ENCODE results near the gene SLC9A9. TPM values are rescaled to one million over a fixed set of nuclear protein-coding genes. Genes with fewer than 3 reads are reported as not detected.

The SLC9A9 gene
- total RNA-seq, 4 donors from 2014 or later = 12.8 to 63.8 (median 33.3) TPM

- Histone ChIP-seq H3K36me3 (no peaks in the 10 kb centered on the region), H3K9me3 (no peaks in the 10 kb centered on the region), H3K4me3 (no peak overlapping the region), H3K4me1 (no peaks in the 10 kb centered on the region), H3K27ac (no peak overlapping the region), H3K27me3 (no peaks in the 10 kb centered on the region)
- no peak for DNase-seq
- intact Hi-C loops (cut with DNase I; ENCODE audit: low total_unique reads) = no loop called here
- TF ChIP-seq POLR2A (IDR thresholded peaks at IDR 0.05) = no peak
- TF ChIP-seq, protein P1, sequence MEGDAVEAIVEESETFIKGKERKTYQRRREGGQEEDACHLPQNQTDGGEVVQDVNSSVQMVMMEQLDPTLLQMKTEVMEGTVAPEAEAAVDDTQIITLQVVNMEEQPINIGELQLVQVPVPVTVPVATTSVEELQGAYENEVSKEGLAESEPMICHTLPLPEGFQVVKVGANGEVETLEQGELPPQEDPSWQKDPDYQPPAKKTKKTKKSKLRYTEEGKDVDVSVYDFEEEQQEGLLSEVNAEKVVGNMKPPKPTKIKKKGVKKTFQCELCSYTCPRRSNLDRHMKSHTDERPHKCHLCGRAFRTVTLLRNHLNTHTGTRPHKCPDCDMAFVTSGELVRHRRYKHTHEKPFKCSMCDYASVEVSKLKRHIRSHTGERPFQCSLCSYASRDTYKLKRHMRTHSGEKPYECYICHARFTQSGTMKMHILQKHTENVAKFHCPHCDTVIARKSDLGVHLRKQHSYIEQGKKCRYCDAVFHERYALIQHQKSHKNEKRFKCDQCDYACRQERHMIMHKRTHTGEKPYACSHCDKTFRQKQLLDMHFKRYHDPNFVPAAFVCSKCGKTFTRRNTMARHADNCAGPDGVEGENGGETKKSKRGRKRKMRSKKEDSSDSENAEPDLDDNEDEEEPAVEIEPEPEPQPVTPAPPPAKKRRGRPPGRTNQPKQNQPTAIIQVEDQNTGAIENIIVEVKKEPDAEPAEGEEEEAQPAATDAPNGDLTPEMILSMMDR (IDR thresholded peaks at IDR 0.05) = no peak
Measured at GRCh38 chr3:143249014-143249413, 599.3 kb downstream of the SLC9A9 start.

DNA sequence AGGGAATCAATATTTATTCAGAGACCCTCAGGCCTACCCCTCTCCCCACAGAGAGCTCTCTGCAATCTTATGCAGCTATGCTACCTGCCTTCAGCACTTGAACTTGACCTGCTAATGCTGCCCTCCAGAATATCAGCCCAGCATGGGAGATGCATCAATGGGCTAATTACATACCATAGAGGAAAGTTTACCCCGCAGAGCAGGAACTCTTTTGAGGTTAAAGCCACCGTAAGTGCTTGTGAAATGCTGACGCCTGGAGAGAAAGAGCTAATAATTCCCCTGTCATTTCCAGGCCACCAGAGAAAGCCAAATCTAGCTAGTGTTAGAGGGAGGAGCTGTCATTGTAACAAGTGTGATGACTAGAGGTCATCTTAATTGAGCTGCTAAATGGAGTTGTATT lies 601.2 kb downstream of the SLC9A9 start:
- no peak for TF ChIP-seq POLR2A (IDR thresholded peaks at IDR 0.05)
- TF ChIP-seq, protein P1 (IDR thresholded peaks at IDR 0.05) = no peak
- Histone ChIP-seq H3K4me3 (no peak overlapping the region), H3K27ac (no peak overlapping the region), H3K27me3 (no peaks in the 10 kb centered on the region), H3K9me3 (no peaks in the 10 kb centered on the region), H3K36me3 (no peaks in the 10 kb centered on the region), H3K4me1 (no peaks in the 10 kb centered on the region)
- DNase-seq = no peak
- intact Hi-C loops (cut with DNase I; ENCODE audit: low total_unique reads) = no loop called here

- TF ChIP-seq, protein P1 (IDR thresholded peaks at IDR 0.05) = no peak
- no peak for TF ChIP-seq POLR2A (IDR thresholded peaks at IDR 0.05)
Measured at GRCh38 chr3:143245692-143246091, 602.6 kb downstream of the SLC9A9 start.

DNA sequence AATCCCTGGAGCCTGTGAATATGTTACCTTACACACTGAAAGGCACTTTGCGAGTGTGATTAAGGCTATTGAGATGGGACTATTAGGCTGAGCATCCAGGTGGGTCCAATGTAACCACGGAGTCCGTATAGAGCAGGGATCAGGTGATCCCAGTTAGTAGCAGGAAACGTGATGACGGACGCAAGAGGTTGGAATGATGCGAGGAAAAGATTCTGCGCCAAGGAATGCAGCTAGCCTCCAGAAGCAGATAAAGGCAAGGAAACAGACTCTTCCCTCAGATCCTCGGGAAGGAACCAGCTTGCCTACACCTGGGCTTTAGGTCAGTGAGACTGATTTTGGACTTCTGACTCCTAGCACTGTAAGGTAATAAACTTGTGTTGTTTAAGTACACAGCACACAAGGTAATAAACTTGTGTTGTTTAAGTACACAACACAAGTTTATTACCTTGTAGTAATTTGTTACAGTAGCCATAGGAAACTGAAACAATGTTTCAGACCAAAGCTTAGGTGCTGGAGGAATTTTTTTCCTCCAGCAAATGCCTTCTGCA lies 603.7 kb downstream of the SLC9A9 start:
- Histone ChIP-seq H3K9me3 (no peaks in the 10 kb centered on the region), H3K4me3 (no peak overlapping the region), H3K36me3 (no peaks in the 10 kb centered on the region), H3K27ac (no peak overlapping the region), H3K27me3 (no peaks in the 10 kb centered on the region), H3K4me1 (no peaks in the 10 kb centered on the region)
- DNase-seq = no peak
- no peak for TF ChIP-seq POLR2A (IDR thresholded peaks at IDR 0.05)
- TF ChIP-seq, protein P1 (IDR thresholded peaks at IDR 0.05) = no peak
- intact Hi-C loops (cut with DNase I; ENCODE audit: low total_unique reads) = no loop called here

More at GRCh38 chr3:143245692-143246091, 602.6 kb downstream of the SLC9A9 start:
- Histone ChIP-seq H3K27ac (no peak overlapping the region), H3K9me3 (no peaks in the 10 kb centered on the region), H3K27me3 (no peaks in the 10 kb centered on the region), H3K36me3 (no peaks in the 10 kb centered on the region), H3K4me1 (no peaks in the 10 kb centered on the region), H3K4me3 (no peak overlapping the region)
- DNase-seq = no peak
- intact Hi-C loops (cut with DNase I; ENCODE audit: low total_unique reads) = no loop called here

DNA sequence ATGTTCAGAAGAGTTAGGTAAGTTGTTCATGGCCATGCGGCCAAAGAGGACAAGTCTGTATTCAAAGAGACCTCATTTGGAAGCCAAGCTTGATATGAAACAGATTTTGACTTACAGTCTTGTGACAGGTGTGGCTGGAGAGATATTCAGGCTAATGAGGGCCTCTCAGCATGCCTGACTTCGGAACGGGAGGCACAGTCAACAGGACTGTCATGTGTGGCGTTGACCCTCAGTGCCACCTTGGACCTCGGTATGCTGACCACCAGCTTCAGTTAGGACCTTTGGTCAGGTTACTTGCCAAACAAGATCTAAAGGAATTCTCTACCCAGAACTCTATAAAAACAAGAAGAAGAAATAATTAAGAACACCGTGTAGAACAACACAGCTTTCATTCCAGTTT lies 604.6 kb downstream of the SLC9A9 start:
- Histone ChIP-seq H3K36me3 (no peaks in the 10 kb centered on the region), H3K4me3 (no peak overlapping the region), H3K4me1 (no peaks in the 10 kb centered on the region), H3K27me3 (no peaks in the 10 kb centered on the region), H3K9me3 (no peaks in the 10 kb centered on the region), H3K27ac (no peak overlapping the region)
- TF ChIP-seq POLR2A (IDR thresholded peaks at IDR 0.05) = no peak
- TF ChIP-seq, protein P1 (IDR thresholded peaks at IDR 0.05) = no peak
- intact Hi-C loops (cut with DNase I; ENCODE audit: low total_unique reads) = no loop called here
- DNase-seq = no peak

Measured in uterus (tissue), 4 donors.